CD4-positive, alpha-beta memory T cell (primary cell): ENCODE data around the gene KRTAP5-8. TPM values are rescaled to one million over a fixed set of nuclear protein-coding genes. Genes with fewer than 3 reads are reported as not detected.

ENCODE experiments used
- CTCF ChIA-PET: fragments of 350-600 bp; sonication (Branson Sonifier 250); formaldehyde crosslinking; loops from one replicate; lab custom pipeline; 2021; ENCODE audit warnings: inconsistent platforms; ENCODE audit not compliant: partially characterized antibody; lab: Charles Lee
- POLR2A ChIA-PET: fragments of 350-600 bp; sonication (Branson Sonifier 250); formaldehyde crosslinking; loops from one replicate; lab custom pipeline; 2021; ENCODE audit not compliant: partially characterized antibody; lab: Charles Lee
- DNase-seq, 5 donors: peaks; one replicate each; pipeline versions ENCODE4 v3.0.0 to v3.0.0-alpha.2; 2020 to 2022; ENCODE audit warnings: mixed read lengths in 1 of 5
- H3K27ac ChIP-seq: one replicate; pipeline ENCODE4 v1.7.0; 2013; ENCODE audit warnings: low read depth, low read length
- H3K27me3 ChIP-seq: 2 replicates; pipeline ENCODE4 v1.7.0; 2013; ENCODE audit warnings: mild to moderate bottlenecking, low read length, moderate library complexity; ENCODE audit not compliant: insufficient read depth
- H3K36me3 ChIP-seq: 2 replicates; pipeline ENCODE4 v1.7.0; 2013; ENCODE audit warnings: mild to moderate bottlenecking, low read length, moderate library complexity; ENCODE audit not compliant: insufficient read depth
- H3K4me1 ChIP-seq: 2 replicates; pipeline ENCODE4 v1.7.0; 2013; ENCODE audit warnings: mild to moderate bottlenecking, low read length, moderate library complexity; ENCODE audit not compliant: insufficient read depth
- H3K4me3 ChIP-seq, 2 donors: one replicate each; pipeline ENCODE4 v1.7.0; 2013; ENCODE audit warnings: low read length in 2 of 2, mild to moderate bottlenecking in 1 of 2
- H3K9me3 ChIP-seq, 2 donors: one replicate each; pipeline ENCODE4 v1.7.0; 2013; ENCODE audit warnings: low read length in 2 of 2, control low read depth in 1 of 2; ENCODE audit not compliant: control insufficient read depth in 1 of 2
- H3K27ac Mint-ChIP-seq, 7 donors: one replicate each; pipeline ENCODE4 v1.8.0; 2020 to 2021; ENCODE audit warnings: mixed read lengths in 7 of 7, mild to moderate bottlenecking in 6 of 7, inconsistent platforms in 3 of 7, moderate library complexity in 3 of 7
- H3K27me3 Mint-ChIP-seq, 2 donors: one replicate each; pipeline ENCODE4 v1.8.0; 2020 to 2021; ENCODE audit warnings: mixed read lengths in 2 of 2
- H3K36me3 Mint-ChIP-seq, 2 donors: one replicate each; pipeline ENCODE4 v1.8.0; 2020 to 2021; ENCODE audit warnings: mixed read lengths in 2 of 2, inconsistent platforms in 1 of 2, mild to moderate bottlenecking in 1 of 2
- H3K4me1 Mint-ChIP-seq, 4 donors: one replicate each; pipeline ENCODE4 v1.8.0; 2020 to 2021; ENCODE audit warnings: mixed read lengths in 4 of 4, mild to moderate bottlenecking in 1 of 4
- H3K4me3 Mint-ChIP-seq, 8 donors: one replicate each; pipeline ENCODE4 v1.8.0; 2020 to 2021; ENCODE audit warnings: mixed read lengths in 8 of 8, mild to moderate bottlenecking in 7 of 8, moderate library complexity in 6 of 8, inconsistent platforms in 3 of 8
- H3K9me3 Mint-ChIP-seq, 8 donors: one replicate each; pipeline ENCODE4 v1.8.0; 2020 to 2021; ENCODE audit warnings: mixed read lengths in 8 of 8, mild to moderate bottlenecking in 5 of 8, inconsistent platforms in 3 of 8, moderate library complexity in 1 of 8
- intact Hi-C: fragments of 100-400 bp; cut with micrococcal nuclease; formaldehyde crosslinking; loops from one replicate; pipeline ENCODE4 v1.15.1; 2023
- polyA plus RNA-seq, 2 donors: library from polyadenylated mRNA; unstranded; fragments of 300-500 nt; fragmentation: Illumina TruSeq; gene quantifications; one replicate each; pipeline ENCODE4 v1.2.3, GENCODE V29; 2021
- total RNA-seq, 2 experiments: library from RNA; stranded (reverse); gene quantifications; one replicate each; pipeline ENCODE4 v1.2.3, GENCODE V29; 2021

Gene KRTAP5-8
- total and polyA plus RNA-seq, 4 experiments from 2014 or later: not detected

DNA sequence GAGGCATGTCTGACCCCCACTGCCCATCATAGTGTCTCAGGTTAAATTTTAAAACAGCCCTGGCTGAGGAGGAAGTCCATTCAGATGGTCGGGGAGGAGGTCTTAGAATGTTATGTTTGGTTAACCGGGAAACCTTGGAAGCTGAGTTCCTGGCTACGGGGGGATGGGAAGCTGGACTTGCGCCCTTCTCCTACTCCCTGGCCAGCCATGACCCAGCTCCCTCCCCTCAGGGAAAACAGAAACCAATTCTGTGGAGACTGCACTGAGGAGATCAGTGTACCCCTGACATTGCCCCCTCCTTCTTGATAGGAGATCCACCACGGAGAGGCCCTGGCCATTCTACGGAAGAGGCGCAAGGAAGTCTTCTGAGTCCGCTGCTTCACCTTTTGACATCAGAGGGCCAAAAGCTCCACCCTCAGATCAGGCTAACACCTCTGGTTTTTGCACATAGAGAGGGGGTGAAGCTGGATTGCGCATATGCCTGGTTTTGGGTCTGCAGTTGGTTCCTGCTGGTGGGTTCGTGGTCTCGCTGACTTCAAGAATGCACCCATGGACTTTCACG, 7.7 kb downstream of the KRTAP5-8 start:
- peaks cover 0 to 12% (median 8%) of the 10 kb centered on the region in 8 donors for H3K9me3 Mint-ChIP-seq
- H3K4me3 Mint-ChIP-seq: no peak overlapping the region
- DNase-seq: no peak
- Histone ChIP-seq H3K36me3 (no peaks in the 10 kb centered on the region), H3K4me3 (no peak overlapping the region), H3K27me3 (no peaks in the 10 kb centered on the region), H3K4me1 (no peaks in the 10 kb centered on the region), H3K27ac (no peak overlapping the region), H3K9me3 (no peaks in the 10 kb centered on the region)
- ChIA-PET CTCF (no interaction called here), POLR2A (no interaction called here)
- H3K36me3 Mint-ChIP-seq: peaks cover 0 to 7% of the 10 kb centered on the region in 2 donors
- no peak overlapping the region for H3K27ac Mint-ChIP-seq
- H3K4me1 Mint-ChIP-seq: no peaks in the 10 kb centered on the region
- H3K27me3 Mint-ChIP-seq: peaks cover 19 to 38% of the 10 kb centered on the region in 2 donors
- intact Hi-C loops: no loop called here

DNA sequence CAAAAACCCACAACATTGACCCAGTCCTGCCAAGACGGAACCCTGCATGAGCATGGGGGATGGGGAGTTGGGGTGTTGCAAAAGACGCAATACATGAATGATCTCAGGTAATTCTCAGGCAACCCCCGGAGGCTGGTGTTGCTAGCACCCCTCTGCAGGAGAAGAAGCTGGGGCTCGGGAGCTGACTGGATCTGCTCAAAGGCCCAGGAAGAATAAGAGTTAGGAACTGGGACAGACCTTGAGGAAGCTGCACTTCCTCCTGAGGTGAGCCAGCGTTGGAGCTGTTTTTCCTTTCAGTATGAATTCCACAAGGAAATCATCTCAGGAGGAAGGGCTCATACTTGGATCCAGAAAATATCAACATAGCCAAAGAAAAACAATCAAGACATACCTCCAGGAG, 10.3 kb downstream of the KRTAP5-8 start, which contains the start of gene KRTAP5-9:
TSS of gene KRTAP5-9 (plus strand) at position 301 of the 400 bp plus-strand sequence. CDS start 238 bp downstream, outside the sequence.
- intact Hi-C loops: no loop called here
- peaks cover 0 to 2% (median 0%) of the 10 kb centered on the region in 8 donors for H3K9me3 Mint-ChIP-seq
- Histone ChIP-seq H3K27me3 (no peaks in the 10 kb centered on the region), H3K36me3 (no peaks in the 10 kb centered on the region), H3K9me3 (no peaks in the 10 kb centered on the region), H3K27ac (no peak within 1 kb of the TSS), H3K4me1 (no peaks in the 10 kb centered on the region), H3K4me3 (no peak within 1 kb of the TSS)
- H3K27me3 Mint-ChIP-seq: peaks cover 14 to 21% of the 10 kb centered on the region in 2 donors
- CTCF ChIA-PET: no interaction called here
- POLR2A ChIA-PET: no interaction called here
- no peak within 1 kb of the TSS for H3K4me3 Mint-ChIP-seq
- no peaks in the 10 kb centered on the region for H3K4me1 Mint-ChIP-seq
- no peak for DNase-seq
- peak within 1 kb of the TSS in 1 of 7 donors; percentile 67 for H3K27ac Mint-ChIP-seq
- H3K36me3 Mint-ChIP-seq: no peaks in the 10 kb centered on the region

DNA sequence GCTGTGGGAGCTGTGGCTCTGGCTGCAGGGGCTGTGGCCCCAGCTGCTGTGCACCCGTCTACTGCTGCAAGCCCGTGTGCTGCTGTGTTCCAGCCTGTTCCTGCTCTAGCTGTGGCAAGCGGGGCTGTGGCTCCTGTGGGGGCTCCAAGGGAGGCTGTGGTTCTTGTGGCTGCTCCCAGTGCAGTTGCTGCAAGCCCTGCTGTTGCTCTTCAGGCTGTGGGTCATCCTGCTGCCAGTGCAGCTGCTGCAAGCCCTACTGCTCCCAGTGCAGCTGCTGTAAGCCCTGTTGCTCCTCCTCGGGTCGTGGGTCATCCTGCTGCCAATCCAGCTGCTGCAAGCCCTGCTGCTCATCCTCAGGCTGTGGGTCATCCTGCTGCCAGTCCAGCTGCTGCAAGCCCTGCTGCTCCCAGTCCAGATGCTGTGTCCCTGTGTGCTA, 10.9 kb downstream of the KRTAP5-8 start:
- DNase-seq: no peak
- Histone ChIP-seq H3K36me3 (no peaks in the 10 kb centered on the region), H3K27me3 (no peaks in the 10 kb centered on the region), H3K9me3 (no peaks in the 10 kb centered on the region), H3K27ac (no peak overlapping the region), H3K4me1 (no peaks in the 10 kb centered on the region), H3K4me3 (no peak overlapping the region)
- Mint-ChIP-seq H3K27me3 (peaks cover 14 to 16% of the 10 kb centered on the region in 2 donors), H3K9me3 (peaks cover 0 to 2% (median 0%) of the 10 kb centered on the region in 8 donors), H3K4me1 (no peaks in the 10 kb centered on the region), H3K36me3 (no peaks in the 10 kb centered on the region), H3K27ac (no peak overlapping the region), H3K4me3 (no peak overlapping the region)
- ChIA-PET CTCF (no interaction called here), POLR2A (no interaction called here)
- intact Hi-C loops: no loop called here

DNA sequence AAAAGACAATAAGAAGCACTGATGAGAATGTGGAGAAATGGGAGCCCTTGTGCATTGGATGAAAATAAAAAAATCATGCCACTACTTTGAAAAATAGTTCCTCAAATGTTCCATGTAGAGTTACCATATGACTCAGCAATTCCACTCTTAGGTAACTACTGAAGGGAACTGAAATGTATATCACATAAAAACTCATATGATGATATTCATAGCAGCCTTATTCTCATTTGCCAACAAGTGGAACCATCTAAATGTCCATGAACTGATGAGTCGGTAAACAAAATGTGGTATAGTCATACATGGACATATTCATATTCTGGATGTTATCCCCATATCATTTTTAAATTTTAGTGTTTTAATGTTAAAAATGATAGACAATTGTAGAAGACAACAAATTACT, 13.9 kb downstream of the KRTAP5-8 start:
- Mint-ChIP-seq H3K4me1 (no peaks in the 10 kb centered on the region), H3K9me3 (peaks cover 0 to 2% (median 0%) of the 10 kb centered on the region in 8 donors), H3K4me3 (no peak overlapping the region), H3K27me3 (peaks cover 12 to 15% of the 10 kb centered on the region in 2 donors), H3K36me3 (no peaks in the 10 kb centered on the region), H3K27ac (no peak overlapping the region)
- Histone ChIP-seq H3K36me3 (no peaks in the 10 kb centered on the region), H3K4me3 (no peak overlapping the region), H3K4me1 (no peaks in the 10 kb centered on the region), H3K9me3 (no peaks in the 10 kb centered on the region), H3K27me3 (no peaks in the 10 kb centered on the region), H3K27ac (no peak overlapping the region)
- ChIA-PET CTCF (no interaction called here), POLR2A (no interaction called here)
- no peak for DNase-seq
- intact Hi-C loops: no loop called here

DNA sequence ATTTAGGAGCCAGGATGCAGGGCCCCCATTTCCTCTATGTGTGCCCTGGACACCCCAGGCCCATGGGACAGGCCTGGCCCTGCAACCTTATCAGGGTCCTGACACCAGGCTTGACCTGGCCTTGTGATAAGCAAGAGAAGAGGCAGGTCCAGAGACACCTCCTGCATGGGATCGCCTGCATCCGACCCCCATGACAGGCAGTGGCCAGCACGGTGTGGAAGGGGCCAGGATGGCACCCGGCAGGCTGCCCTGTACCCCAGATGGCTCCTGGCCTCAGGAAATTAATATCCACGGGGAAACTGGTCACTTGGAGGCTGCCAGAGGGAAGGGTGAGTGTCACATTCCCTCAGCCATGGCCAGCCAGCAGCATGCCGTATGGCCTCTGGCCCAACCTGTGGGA, 17.2 kb downstream of the KRTAP5-8 start:
- Histone ChIP-seq H3K4me1 (no peaks in the 10 kb centered on the region), H3K27me3 (no peaks in the 10 kb centered on the region), H3K27ac (no peak overlapping the region), H3K36me3 (no peaks in the 10 kb centered on the region), H3K9me3 (no peaks in the 10 kb centered on the region), H3K4me3 (no peak overlapping the region)
- DNase-seq: no peak
- Mint-ChIP-seq H3K27ac (no peak overlapping the region), H3K4me1 (no peaks in the 10 kb centered on the region), H3K4me3 (no peak overlapping the region), H3K36me3 (no peaks in the 10 kb centered on the region), H3K27me3 (peaks cover 10 to 14% of the 10 kb centered on the region in 2 donors), H3K9me3 (no peaks in the 10 kb centered on the region)
- intact Hi-C loops: no loop called here
- CTCF ChIA-PET: no interaction called here
- POLR2A ChIA-PET: no interaction called here

DNA sequence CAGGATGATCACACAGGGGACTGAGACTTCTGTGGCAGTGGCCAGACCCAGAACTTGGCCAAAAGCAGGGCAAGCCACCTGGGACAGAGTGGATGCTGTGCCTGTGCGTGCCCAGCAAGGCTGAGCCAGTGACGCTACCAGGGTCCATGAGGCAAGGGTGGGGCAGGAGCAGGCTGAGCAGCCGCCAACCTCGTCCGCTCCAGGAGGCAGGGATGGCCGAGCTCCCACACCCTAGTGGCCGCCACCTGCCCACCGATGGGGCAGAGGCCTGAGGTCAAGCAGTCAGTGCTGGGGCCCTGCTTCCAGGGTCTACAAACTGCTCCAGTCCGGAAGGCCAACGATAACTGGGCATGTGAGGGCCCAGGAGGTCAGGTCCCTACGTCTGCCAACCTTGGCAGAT, 17.7 kb downstream of the KRTAP5-8 start:
- ChIA-PET POLR2A (no interaction called here), CTCF (no interaction called here)
- no peaks in the 10 kb centered on the region for H3K4me1 Mint-ChIP-seq
- no peaks in the 10 kb centered on the region for H3K36me3 ChIP-seq
- no peaks in the 10 kb centered on the region for H3K27me3 ChIP-seq
- H3K4me1 ChIP-seq: no peaks in the 10 kb centered on the region
- H3K36me3 Mint-ChIP-seq: no peaks in the 10 kb centered on the region
- no peaks in the 10 kb centered on the region for H3K9me3 Mint-ChIP-seq
- no peak overlapping the region for H3K27ac ChIP-seq
- no peak overlapping the region for H3K4me3 Mint-ChIP-seq
- no peaks in the 10 kb centered on the region for H3K9me3 ChIP-seq
- no peak overlapping the region for H3K4me3 ChIP-seq
- DNase-seq: no peak
- peaks cover 10 to 14% of the 10 kb centered on the region in 2 donors for H3K27me3 Mint-ChIP-seq
- intact Hi-C loops: no loop called here
- H3K27ac Mint-ChIP-seq: no peak overlapping the region

DNA sequence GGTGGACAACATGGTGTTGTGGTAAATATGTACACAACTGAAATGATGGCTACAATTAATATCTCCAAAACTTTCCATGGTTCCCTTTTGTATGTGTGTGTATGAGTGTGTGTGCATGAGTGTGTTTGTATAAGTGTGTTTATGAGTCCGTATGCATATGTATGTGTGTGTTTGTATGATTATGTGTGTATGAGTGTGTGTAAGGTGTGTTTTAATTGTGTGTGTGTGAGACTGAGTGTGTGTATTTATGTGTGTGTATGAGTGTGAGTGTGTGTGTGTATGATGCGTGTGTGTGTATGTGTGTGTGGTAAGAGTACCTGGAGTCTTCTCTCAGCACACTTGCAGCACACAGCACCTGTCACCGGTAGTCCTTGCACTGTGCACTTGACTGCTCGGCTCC, 18.2 kb downstream of the KRTAP5-8 start:
- ChIA-PET POLR2A (no interaction called here), CTCF (no interaction called here)
- DNase-seq: no peak
- Mint-ChIP-seq H3K4me1 (no peaks in the 10 kb centered on the region), H3K9me3 (peaks cover 0 to 2% (median 0%) of the 10 kb centered on the region in 8 donors), H3K4me3 (no peak overlapping the region), H3K27me3 (peaks cover 10 to 14% of the 10 kb centered on the region in 2 donors), H3K36me3 (no peaks in the 10 kb centered on the region), H3K27ac (no peak overlapping the region)
- Histone ChIP-seq H3K9me3 (no peaks in the 10 kb centered on the region), H3K36me3 (no peaks in the 10 kb centered on the region), H3K4me1 (no peaks in the 10 kb centered on the region), H3K27ac (no peak overlapping the region), H3K27me3 (no peaks in the 10 kb centered on the region), H3K4me3 (no peak overlapping the region)
- intact Hi-C loops: no loop called here
